Osteocyte (in vitro differentiated cells): Measurements from ENCODE around the gene APH1B. TPM values are rescaled to one million over a fixed set of nuclear protein-coding genes. Genes with fewer than 3 reads are reported as not detected.
"Not testable (repeated sequence)": the region's sequence is repeated elsewhere in the genome, so short reads cannot be mapped to it uniquely, and the experiment has no call there.

Source experiments
- DNase-seq: peaks from one replicate; pipeline ENCODE4 v3.0.0; 2021; ENCODE audit warnings: mixed read lengths; ENCODE audit not compliant: unreplicated experiment; ENCODE audit errors: extremely low spot score
- H3K27ac Mint-ChIP-seq: one replicate; pipeline ENCODE4 v1.8.0; 2021; ENCODE audit warnings: mild to moderate bottlenecking, mixed read lengths; ENCODE audit not compliant: unreplicated experiment
- H3K27me3 Mint-ChIP-seq: one replicate; pipeline ENCODE4 v1.8.0; 2021; ENCODE audit warnings: mixed read lengths; ENCODE audit not compliant: unreplicated experiment
- H3K36me3 Mint-ChIP-seq: one replicate; pipeline ENCODE4 v1.8.0; 2021; ENCODE audit warnings: mixed read lengths; ENCODE audit not compliant: unreplicated experiment
- H3K4me1 Mint-ChIP-seq: one replicate; pipeline ENCODE4 v1.8.0; 2021; ENCODE audit warnings: mixed read lengths; ENCODE audit not compliant: unreplicated experiment
- H3K4me3 Mint-ChIP-seq: one replicate; pipeline ENCODE4 v1.8.0; 2021; ENCODE audit warnings: mild to moderate bottlenecking, moderate library complexity, mixed read lengths; ENCODE audit not compliant: unreplicated experiment
- H3K9me3 Mint-ChIP-seq: one replicate; pipeline ENCODE4 v1.8.0; 2021; ENCODE audit warnings: mixed read lengths; ENCODE audit not compliant: unreplicated experiment
- total RNA-seq: library from RNA; stranded (reverse); gene quantifications from 2 replicates; pipeline ENCODE4 v1.2.1, GENCODE V29; 2021
- TF ChIP-seq, protein P1 (sequence below): fragments of 200-600 bp; sonication (generic); IDR thresholded peaks from 2 replicates; pipeline ENCODE4 v1.5.0; 2021; ENCODE audit warnings: antibody characterized with exemption, mild to moderate bottlenecking, moderate library complexity

The APH1B gene
- total RNA-seq, 1 donor from 2014 or later, result 13.9 TPM

DNA sequence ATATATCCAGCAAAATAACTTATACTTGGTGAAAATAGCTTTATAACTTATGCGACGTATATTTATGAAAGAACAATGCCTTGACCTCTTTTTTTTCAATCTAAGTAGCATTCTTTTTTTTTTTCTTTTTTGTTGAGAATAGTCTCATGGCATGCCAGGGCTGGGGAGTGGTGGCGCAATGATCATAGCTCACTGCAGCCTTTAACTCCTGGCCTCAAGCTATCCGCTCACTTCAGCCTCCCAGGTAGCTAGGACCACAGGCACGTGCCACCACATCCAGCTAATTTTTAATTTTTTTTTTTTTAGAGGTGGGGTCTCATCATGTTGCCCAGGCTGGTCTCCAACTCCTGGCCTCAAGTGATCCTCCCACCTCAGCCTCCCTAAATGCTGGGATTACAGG lies 44.5 kb upstream of the APH1B start:
- DNase-seq, result no peak
- Mint-ChIP-seq H3K4me3 (no peak overlapping the region), H3K36me3 (no peaks in the 10 kb centered on the region), H3K9me3 (no peaks in the 10 kb centered on the region), H3K4me1 (peaks cover 67% of the 10 kb centered on the region), H3K27me3 (no peaks in the 10 kb centered on the region), H3K27ac (peak overlapping the region; percentile 83)
- TF ChIP-seq, protein P1, sequence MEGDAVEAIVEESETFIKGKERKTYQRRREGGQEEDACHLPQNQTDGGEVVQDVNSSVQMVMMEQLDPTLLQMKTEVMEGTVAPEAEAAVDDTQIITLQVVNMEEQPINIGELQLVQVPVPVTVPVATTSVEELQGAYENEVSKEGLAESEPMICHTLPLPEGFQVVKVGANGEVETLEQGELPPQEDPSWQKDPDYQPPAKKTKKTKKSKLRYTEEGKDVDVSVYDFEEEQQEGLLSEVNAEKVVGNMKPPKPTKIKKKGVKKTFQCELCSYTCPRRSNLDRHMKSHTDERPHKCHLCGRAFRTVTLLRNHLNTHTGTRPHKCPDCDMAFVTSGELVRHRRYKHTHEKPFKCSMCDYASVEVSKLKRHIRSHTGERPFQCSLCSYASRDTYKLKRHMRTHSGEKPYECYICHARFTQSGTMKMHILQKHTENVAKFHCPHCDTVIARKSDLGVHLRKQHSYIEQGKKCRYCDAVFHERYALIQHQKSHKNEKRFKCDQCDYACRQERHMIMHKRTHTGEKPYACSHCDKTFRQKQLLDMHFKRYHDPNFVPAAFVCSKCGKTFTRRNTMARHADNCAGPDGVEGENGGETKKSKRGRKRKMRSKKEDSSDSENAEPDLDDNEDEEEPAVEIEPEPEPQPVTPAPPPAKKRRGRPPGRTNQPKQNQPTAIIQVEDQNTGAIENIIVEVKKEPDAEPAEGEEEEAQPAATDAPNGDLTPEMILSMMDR, result no peak

DNA sequence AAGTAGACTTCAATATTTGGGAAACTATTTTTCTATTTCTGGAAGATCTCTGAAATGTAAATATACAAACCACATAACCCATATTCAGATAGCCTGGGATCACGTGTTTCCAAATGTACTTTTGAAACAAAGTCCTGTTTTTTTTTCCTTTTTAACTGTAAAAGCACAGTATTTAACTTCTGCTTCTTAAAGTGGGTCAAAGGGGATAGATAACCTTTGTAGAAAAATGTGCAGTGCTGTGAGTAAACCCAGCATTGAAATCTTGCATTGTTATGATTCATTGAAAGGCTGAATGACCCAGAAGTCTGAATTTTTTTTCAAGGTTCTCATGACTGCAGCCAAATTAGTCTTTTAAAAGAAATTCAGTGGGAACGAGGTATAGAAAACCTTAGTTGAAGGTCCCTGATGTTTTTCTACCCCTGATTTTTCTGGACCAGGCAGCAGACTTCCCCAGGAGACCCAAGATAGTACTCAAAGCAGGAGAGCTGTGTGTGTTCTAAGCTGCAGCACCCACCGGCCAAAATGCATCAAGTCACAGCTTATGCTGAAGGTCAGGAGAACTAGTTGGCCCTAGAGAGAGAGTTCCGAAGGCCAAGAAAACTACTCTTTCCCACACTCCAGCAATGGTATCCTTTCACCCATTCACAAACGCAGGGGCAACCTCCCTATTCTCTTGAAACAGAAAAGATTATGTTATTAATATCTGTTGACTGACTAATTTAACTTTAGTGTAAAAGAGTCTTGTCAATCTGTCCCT lies 43.6 kb upstream of the APH1B start:
- no peak for DNase-seq
- Mint-ChIP-seq H3K4me1 (peaks cover 67% of the 10 kb centered on the region), H3K9me3 (no peaks in the 10 kb centered on the region), H3K4me3 (peak overlapping the region; percentile 16), H3K27ac (peak overlapping the region; percentile 83), H3K36me3 (no peaks in the 10 kb centered on the region), H3K27me3 (no peaks in the 10 kb centered on the region)
- TF ChIP-seq, protein P1, result no peak

DNA sequence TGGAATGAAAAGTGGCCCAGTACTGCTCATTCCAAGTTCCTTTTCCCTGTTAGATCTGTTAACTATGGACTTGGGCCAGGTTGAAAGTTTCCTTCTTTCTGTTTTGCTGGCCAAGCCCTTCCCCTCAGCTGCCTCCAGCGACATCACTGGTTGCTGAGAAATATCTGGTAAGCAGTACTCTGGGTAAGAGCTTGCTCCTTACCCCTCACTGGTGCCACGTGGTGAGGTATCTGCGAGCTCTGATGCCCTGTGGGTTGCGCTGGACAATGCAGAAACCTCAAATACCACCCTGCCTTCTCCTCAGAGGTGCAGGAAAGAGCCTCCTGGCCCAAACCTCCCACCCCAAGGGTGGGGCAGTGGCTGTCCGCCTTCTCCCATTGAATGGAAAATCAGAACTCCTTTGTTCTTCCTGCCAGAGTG lies 42.9 kb upstream of the APH1B start:
- Mint-ChIP-seq H3K4me1 (peaks cover 70% of the 10 kb centered on the region), H3K27ac (peak overlapping the region; percentile 83), H3K36me3 (no peaks in the 10 kb centered on the region), H3K9me3 (no peaks in the 10 kb centered on the region), H3K27me3 (no peaks in the 10 kb centered on the region), H3K4me3 (peak overlapping the region; percentile 16)
- TF ChIP-seq, protein P1, result no peak
- DNase-seq, result no peak

DNA sequence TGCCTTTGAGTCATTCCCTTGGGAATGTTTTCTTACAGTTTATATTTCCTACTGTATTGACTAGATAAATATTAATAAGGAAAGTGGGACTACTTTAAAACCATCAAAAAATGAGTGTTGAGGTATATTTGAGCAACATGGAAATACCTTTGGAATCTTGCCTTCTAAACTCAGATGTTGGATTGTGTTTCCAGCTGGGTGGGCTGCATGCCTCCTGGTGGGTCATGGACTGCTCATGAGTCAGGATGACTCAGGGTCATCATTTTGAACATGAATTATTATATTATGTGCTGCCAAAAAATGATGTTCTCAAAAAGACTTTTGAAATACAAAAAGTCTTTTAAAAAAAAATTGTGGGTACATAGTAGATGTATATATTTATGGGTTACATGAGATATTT lies 41.1 kb upstream of the APH1B start:
- H3K4me1 Mint-ChIP-seq, result peaks cover 65% of the 10 kb centered on the region
- no peak for DNase-seq
- no peaks in the 10 kb centered on the region for H3K9me3 Mint-ChIP-seq
- no peak overlapping the region for H3K4me3 Mint-ChIP-seq
- peak overlapping the region; percentile 76 for H3K27ac Mint-ChIP-seq
- TF ChIP-seq, protein P1, result no peak
- H3K27me3 Mint-ChIP-seq, result no peaks in the 10 kb centered on the region
- no peaks in the 10 kb centered on the region for H3K36me3 Mint-ChIP-seq

DNA sequence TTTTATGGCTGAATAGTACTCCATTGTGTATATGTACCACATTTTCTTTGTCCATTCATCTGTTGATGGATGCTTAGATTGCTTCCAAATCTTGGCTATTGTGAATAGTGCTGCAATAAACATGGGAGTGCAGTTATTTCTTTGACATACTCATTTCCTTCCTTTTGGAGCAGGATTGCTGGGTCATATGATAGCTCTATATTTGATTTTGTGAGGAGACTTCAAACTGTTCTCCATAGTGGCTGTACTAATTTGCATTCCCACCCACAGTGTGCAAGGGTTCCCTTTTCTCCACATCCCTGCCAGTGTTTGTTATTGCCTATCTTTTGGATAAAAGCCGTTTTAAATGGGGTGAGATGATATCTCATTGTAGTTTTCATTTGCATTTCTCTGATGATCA lies 40.3 kb upstream of the APH1B start:
- H3K4me3 Mint-ChIP-seq, DNase-seq, H3K27me3 Mint-ChIP-seq, H3K36me3 Mint-ChIP-seq, H3K9me3 Mint-ChIP-seq: not testable (repeated sequence)
- peaks cover 58% of the 10 kb centered on the region for H3K4me1 Mint-ChIP-seq
- peak overlapping the region; percentile 63 for H3K27ac Mint-ChIP-seq
